ENCODE data around the gene CAPN13.

The CAPN13 gene

GRCh38 chr2:30786923-30787685 is 20.1 kb downstream of the CAPN13 start:
- no peak for DNase-seq

DNA sequence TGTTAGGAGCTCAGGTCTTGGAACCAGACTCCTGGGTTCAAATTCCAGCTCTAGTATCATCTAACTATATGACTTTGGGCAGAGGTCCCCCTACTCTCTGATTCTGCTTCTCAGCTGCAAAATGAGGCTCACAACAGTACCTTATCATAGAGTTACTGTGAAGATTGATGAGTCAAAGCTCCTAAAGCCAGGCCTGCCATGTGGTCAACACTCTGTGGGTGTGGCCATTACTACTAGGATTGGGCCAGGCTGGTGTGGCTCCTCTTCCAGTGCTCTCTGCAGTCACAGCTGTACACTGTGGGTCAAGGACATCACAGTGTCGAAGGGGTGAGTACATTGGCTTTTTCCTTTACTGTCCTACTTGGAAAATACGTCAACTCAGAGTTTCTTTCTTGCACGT is 22.6 kb downstream of the CAPN13 start:
- DNase-seq = no peak

DNA sequence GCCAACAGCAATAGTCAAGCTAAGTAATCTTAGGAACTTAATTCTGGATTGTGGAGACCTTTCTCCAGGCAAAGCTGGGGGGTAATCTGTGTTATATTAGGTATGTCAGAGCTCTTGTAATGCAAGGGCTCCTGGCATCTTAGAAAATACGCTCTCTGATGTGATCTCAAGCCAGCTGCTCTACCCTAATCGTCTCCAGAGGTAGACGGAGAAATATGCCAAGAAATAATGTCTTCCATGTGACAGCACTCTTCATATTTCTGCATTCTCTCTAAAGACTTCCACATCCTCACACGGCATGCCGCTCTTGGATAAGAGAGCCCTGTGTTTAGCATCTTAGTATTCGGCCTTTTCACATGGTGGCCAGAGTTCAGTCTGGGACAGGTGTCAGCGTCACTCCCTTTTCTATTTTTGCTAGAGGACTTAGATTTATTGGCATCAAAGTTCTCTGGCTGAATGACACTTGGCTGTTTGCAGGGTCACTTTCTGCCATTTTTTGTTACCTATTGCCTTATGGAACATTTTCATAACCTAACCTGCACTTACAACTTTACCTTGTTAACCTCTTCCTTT is 25.2 kb downstream of the CAPN13 start:
- DNase-seq = no peak

DNA sequence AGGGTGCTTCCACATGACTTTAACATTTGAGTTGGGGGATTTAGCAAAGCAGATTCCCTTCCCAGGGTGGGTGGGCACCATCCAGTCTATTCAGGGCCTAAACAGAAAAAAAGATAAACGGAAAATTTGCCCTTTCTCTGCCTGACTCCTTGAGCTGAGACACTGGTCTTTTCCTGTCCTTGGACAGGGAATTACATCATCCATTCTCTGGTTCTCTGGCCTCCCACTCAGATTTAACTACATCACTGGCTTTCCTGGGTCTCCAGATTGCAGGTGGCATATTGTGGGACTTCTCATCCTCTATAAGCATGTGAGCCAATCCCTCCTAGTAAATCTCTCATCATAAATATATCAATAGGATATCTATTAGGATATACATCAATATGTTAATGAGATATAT is 25.8 kb downstream of the CAPN13 start:
- no peak for DNase-seq

GRCh38 chr2:30780776-30781330 is 26.4 kb downstream of the CAPN13 start:
- no peak for DNase-seq

GRCh38 chr2:30778611-30779010 is 28.6 kb downstream of the CAPN13 start:
- no peak for DNase-seq

- no peak for DNase-seq
Measured at GRCh38 chr2:30777661-30778505, 29.4 kb downstream of the CAPN13 start.

GRCh38 chr2:30776831-30777635 is 30.2 kb downstream of the CAPN13 start:
- no peak for DNase-seq

- no peak for DNase-seq
Measured at GRCh38 chr2:30775833-30776232, 31.4 kb downstream of the CAPN13 start.

- no peak for DNase-seq
Measured at GRCh38 chr2:30772021-30772705, 35.1 kb downstream of the CAPN13 start.

DNA sequence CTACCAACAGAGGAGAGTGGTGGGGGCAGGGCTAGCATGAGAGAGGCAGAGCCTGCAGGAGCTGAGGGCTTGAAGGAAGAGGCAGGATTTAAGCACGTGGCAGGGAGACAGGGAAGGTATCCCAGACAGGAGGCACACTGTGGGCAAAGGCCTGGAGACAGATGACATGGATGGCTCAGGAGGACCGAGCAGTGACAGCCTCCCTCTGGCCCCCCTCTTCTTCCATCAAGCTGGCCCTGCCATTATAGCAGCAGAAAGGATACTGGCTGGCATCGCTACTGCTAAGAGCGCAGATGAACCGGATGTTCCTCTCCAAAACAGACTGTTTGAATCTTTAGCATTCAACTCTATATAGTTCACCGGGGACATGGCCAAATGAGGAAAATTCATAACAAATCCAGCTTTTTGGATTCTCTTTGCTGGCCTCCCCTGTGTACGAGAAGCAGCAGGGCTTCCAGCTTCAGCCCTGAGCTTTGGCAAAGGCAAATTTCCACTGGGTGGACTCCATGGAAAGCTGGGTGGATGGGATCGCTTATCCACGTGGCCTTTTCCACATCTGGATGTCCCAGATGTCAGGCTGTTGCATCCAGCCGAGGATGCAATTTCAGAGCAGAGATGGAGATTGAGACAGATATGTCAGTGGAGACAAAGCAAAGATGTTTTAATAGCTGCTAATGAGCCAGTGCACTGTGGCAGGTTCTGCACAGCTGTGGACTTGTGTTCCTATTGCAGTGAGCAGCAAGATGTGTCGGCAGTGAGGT is 36.2 kb downstream of the CAPN13 start:
- DNase-seq = no peak

- DNase-seq = no peak
Measured at GRCh38 chr2:30769891-30770462, 37.3 kb downstream of the CAPN13 start.

- DNase-seq = no peak
Measured at GRCh38 chr2:30769481-30769780, 37.8 kb downstream of the CAPN13 start.

- no peak for DNase-seq
Measured at GRCh38 chr2:30768708-30769480, 38.4 kb downstream of the CAPN13 start.

- no peak for DNase-seq
Measured at GRCh38 chr2:30768036-30768686, 39.1 kb downstream of the CAPN13 start.

GRCh38 chr2:30766666-30767065 is 40.6 kb downstream of the CAPN13 start:
- DNase-seq = no peak

- DNase-seq = no peak
Measured at GRCh38 chr2:30765876-30766470, 41.3 kb downstream of the CAPN13 start.

GRCh38 chr2:30765191-30765590 is 42.1 kb downstream of the CAPN13 start:
- DNase-seq = no peak
